ENCODE results near the gene PTPMT1.

PTPMT1 gene

DNA sequence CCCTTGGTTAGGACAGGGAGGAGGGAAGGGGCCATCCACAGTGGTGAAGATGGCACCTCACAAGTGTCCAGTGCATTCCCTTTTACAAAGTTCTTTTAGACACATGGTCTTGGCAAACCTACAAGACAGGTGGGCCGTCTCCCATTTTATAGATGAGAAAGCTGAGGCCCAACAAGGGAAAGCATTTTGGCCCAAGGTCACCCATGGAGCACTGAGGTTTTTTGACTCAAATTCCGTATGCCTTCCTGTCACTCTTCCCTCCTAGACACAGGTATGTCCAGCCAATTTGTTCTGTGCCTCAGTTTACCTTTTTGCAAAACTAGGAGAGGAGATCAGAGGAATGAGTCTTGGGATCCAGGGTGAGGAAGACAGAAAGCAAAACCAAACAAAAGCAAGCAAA, 27.6 kb downstream of the PTPMT1 start:
- no peak for DNase-seq
- Histone ChIP-seq H3K27me3 (peaks cover 8% of the 10 kb centered on the region), H3K4me3 (ENCODE audit: low read depth, low read length) (no peak overlapping the region), H3K36me3 (no peaks in the 10 kb centered on the region), H3K9me3 (no peaks in the 10 kb centered on the region), H3K4me1 (no peaks in the 10 kb centered on the region)
- TF ChIP-seq, protein P1, sequence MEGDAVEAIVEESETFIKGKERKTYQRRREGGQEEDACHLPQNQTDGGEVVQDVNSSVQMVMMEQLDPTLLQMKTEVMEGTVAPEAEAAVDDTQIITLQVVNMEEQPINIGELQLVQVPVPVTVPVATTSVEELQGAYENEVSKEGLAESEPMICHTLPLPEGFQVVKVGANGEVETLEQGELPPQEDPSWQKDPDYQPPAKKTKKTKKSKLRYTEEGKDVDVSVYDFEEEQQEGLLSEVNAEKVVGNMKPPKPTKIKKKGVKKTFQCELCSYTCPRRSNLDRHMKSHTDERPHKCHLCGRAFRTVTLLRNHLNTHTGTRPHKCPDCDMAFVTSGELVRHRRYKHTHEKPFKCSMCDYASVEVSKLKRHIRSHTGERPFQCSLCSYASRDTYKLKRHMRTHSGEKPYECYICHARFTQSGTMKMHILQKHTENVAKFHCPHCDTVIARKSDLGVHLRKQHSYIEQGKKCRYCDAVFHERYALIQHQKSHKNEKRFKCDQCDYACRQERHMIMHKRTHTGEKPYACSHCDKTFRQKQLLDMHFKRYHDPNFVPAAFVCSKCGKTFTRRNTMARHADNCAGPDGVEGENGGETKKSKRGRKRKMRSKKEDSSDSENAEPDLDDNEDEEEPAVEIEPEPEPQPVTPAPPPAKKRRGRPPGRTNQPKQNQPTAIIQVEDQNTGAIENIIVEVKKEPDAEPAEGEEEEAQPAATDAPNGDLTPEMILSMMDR (IDR thresholded peaks at IDR 0.05; ENCODE audit: low read depth, low read length), result no peak

DNA sequence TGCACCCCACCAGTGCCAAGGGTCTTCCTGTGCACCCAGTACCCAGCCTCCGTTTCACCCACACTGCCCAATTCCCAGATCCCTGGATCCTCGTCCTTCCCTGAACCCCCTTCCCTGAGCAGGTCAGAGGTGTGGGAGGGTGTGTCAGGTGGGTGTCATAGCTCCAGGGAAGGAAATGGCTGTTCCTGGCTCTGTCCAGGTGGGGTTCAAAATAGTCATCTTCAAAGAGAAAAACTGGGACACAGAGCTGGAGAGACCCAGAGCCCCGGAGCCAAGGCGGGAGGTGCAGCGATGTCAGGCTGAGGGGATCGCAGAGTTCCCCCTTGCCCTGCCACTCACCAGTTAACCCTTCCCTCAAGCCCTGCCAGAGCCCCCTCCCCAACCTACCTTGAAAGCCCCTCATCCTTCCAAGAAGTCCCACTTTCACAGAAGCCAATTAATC, 28.1 kb downstream of the PTPMT1 start:
- no peaks in the 10 kb centered on the region for H3K9me3 ChIP-seq
- no peaks in the 10 kb centered on the region for H3K36me3 ChIP-seq
- TF ChIP-seq, protein P1 (IDR thresholded peaks at IDR 0.05; ENCODE audit: low read depth, low read length), result no peak
- peaks cover 8% of the 10 kb centered on the region for H3K27me3 ChIP-seq
- H3K4me3 ChIP-seq (ENCODE audit: low read depth, low read length), result peak overlapping the region; percentile 23
- DNase-seq, result no peak
- no peaks in the 10 kb centered on the region for H3K4me1 ChIP-seq

DNA sequence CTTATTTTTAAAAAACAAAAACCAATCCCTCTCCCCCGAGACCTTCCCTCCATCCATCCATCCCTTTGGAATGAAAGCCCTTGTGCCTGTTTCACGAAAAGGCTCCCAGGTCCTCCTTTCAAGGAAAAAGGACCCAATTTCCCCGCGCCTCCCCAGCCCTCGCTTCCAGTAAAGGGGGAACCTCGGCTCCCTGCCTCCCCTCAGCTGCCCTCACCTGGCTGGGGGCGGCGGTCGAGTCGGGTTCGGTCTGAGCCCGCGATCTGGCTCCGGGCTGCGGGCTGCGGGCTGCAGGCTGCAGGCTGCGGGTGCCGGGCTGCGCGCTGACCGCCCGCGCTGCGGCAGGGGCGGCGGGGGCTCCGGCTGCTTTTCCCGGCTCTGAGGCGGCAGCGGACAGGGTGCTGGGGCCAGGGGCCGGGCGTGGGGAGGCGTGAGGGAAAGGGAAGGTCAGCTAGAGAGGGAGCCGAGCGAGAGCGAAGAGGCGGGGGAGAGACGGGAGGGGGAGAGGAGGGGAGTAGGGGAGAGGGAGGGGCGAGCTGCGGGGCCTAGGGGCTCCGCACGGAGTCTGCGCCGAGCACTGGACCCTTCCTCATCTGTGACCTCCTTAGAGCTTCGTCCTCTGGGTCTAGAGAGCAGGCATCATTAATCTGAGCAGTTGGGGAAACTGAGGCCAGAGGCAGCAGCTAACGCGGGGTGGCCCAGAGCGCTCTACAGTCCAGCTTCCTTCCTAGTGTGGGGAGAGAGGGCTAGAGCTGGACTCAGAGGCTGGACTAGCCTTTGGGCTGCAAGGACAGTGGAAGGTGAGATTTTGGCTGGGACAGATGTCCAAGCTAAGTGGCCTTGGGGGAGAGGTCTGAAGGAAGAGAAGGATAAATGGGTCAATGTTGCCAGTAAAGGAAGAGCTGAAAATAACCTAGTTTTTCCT, 28.8 kb downstream of the PTPMT1 start, which contains the start of gene C1QTNF4:
C1QTNF4 (minus strand) TSS at position 478 of the 922 bp plus-strand sequence. CDS start 3,601 bp downstream, outside the sequence.
- Histone ChIP-seq H3K27me3 (peaks cover 8% of the 10 kb centered on the region), H3K4me3 (ENCODE audit: low read depth, low read length) (peak within 1 kb of the TSS; percentile 23), H3K4me1 (no peaks in the 10 kb centered on the region), H3K9me3 (no peaks in the 10 kb centered on the region), H3K36me3 (no peaks in the 10 kb centered on the region)
- TF ChIP-seq, protein P1 (IDR thresholded peaks at IDR 0.05; ENCODE audit: low read depth, low read length), result no peak
- no peak for DNase-seq

GRCh38 chr11:47595029-47595428, 29.6 kb downstream of the PTPMT1 start:
- no peaks in the 10 kb centered on the region for H3K36me3 ChIP-seq
- no peaks in the 10 kb centered on the region for H3K9me3 ChIP-seq
- H3K27me3 ChIP-seq, result peaks cover 8% of the 10 kb centered on the region
- no peak overlapping the region for H3K4me3 ChIP-seq (ENCODE audit: low read depth, low read length)
- TF ChIP-seq, protein P1 (IDR thresholded peaks at IDR 0.05; ENCODE audit: low read depth, low read length), result no peak
- H3K4me1 ChIP-seq, result no peaks in the 10 kb centered on the region
- DNase-seq, result no peak

DNA sequence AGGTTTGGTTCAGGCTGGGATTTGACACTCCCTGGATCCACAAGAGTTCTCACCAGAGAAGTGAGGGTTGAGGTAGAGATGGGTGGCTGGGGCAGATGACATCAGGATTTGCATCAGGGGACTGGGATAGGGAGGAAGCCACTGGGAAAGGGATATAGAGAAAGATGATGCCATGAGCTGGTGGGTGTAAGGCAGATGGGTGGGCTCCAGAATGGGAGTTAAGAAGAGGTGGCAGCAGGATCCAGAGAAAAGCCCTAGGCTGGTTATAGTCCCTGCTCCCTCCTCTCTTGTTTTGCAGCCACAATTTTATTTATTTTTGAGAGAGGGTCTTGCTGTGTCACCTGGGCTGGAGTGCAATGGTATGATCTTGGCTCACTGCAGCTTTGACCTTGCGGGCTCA, 30.6 kb downstream of the PTPMT1 start:
- H3K36me3 ChIP-seq, result no peaks in the 10 kb centered on the region
- H3K4me1 ChIP-seq, result no peaks in the 10 kb centered on the region
- DNase-seq, result no peak
- H3K9me3 ChIP-seq, result no peaks in the 10 kb centered on the region
- H3K27me3 ChIP-seq, result peaks cover 8% of the 10 kb centered on the region
- TF ChIP-seq, protein P1 (IDR thresholded peaks at IDR 0.05; ENCODE audit: low read depth, low read length), result no peak
- H3K4me3 ChIP-seq (ENCODE audit: low read depth, low read length), result no peak overlapping the region

DNA sequence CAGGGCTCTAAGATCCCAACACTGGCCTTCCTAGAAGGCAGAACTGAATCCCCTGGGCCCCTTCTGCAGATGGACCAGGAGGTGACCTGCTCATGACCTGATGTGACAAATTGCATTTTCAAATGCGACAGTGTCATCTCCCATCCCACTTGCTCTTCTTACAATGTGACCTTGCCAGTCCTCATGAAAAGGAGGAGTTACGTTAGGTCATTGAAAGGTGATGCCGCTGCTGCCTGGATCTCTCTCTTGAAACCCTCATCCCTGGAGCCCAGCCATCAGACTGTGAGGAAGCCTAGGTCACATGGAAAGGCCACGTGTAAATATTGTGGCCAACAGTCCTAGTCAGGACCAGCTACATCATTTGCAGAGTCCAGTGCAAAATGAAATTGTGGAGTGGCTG, 34.5 kb downstream of the PTPMT1 start:
- Histone ChIP-seq H3K36me3 (no peaks in the 10 kb centered on the region), H3K27me3 (no peaks in the 10 kb centered on the region), H3K4me1 (no peaks in the 10 kb centered on the region), H3K9me3 (no peaks in the 10 kb centered on the region), H3K4me3 (ENCODE audit: low read depth, low read length) (no peak overlapping the region)
- TF ChIP-seq, protein P1 (IDR thresholded peaks at IDR 0.05; ENCODE audit: low read depth, low read length), result no peak
- DNase-seq, result no peak
